Measurements from ENCODE around the gene RFX1.

RFX1 gene

DNA sequence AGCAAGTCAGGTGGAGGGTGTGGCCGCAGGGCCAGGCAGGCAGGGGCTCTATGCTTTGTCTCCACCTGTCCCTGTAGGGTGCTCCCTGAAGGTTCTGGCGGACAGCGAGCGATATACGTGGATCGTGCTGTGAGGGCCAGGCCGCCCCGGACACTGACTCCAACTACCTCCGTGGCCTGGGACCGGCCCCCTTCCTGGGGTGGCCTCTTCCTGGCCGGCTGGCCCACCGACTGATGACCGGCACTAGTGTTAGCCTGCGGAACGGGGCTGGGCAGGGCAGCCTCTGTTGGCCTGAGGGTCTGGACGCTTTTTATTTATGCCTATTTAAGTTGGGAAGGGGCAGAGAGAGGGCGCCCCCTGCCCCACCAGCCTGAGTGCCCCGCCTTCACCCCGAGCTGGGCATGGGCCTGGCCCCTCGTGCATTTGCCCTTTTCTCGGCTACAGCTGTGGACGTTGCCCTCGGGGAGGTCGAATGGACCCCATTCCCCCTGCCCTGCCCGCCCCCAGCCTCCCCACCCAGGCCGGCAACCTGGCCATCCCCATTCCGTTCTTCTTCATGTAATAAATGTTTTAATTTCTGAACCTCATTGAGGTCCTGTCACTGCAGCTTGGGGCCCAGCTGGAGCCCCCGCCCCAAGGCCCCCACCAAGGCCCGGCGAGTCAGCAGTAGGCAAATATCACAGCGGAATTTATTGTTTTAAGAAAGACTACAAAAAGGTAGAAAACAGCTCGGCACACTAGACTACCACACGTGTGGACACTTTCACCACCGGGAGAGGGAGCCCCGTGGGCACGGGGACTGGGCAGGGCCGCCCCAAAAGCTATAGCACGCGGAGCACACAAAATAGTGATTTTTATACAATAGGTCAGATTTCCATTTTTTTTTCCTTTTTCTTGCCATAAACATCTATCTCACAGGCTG, 45.0 kb downstream of the RFX1 start:
- no peak for DNase-seq

DNA sequence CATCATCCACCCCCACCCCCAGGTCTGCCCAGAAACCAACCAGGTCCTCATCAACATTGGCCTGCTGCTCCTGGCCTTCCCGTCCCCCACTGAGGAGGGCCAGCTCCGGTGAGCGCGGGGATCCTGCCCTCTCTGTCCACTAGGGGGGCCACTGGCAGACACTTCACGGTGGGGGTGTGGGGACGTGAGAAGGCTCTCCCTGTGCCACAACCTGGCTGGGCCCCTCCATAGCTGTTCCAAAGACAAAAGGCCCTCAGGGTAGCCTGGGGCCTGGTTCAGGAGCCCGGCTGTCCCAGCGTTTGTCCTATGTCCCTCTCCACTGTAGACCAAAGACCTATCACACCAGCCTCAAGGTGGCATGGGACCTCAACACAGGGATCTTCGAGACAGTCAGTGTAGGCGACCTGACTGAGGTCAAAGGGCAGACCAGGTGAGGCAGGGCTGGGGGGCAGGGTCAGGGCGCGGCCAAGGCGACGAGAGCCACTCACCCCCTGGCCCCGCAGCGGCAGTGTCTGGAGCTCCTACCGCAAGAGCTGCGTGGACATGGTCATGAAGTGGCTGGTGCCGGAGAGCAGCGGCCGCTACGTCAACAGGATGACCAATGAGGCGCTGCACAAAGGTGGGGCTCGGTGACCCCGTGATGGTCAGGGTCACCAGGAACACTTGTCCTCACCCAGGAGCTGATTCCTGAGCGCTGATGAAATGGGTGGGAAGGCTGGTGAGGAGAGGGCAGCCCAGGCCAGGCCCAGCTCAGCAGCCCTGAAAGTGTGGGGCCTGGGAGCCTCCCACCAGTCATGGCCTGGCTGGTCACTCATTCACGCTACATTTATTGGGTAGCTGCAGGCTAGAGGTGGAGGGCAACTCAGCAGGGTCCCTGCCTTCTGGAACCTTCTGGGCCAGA, 45.9 kb downstream of the RFX1 start:
- DNase-seq, result no peak

DNA sequence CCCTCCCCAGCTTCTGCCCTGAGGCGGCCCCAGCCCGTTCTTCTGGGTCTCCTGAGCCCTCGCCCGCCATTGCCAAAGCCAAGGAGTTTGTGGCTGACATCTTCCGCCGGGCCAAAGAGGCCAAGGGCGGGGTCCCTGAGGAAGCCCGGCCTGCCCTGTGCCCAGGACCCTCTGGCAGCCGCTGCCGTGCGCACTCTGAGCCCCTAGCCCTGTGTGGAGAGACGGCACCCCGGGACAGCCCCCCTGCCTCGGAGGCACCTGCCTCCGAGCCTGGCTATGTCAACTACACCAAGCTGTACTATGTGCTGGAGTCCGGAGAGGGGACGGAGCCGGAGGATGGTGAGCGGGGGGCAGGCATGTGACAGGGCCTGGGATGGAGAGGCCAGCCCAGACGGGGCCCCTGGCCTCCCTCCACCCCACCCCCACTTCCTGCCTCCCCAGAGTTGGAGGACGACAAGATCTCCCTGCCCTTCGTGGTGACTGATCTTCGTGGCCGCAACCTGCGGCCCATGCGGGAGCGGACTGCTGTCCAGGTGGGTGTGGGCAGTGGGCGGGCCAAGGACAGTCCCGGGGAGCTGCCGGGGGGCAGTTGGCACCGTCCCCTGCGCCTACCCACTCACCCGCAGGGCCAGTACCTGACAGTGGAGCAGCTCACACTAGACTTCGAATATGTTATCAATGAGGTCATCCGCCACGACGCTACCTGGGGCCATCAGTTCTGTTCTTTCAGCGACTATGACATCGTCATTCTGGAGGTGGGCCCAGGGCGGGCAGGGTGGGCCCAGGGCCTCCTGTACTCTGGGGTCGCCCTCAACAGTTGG, 46.8 kb downstream of the RFX1 start:
- DNase-seq, result no peak

DNA sequence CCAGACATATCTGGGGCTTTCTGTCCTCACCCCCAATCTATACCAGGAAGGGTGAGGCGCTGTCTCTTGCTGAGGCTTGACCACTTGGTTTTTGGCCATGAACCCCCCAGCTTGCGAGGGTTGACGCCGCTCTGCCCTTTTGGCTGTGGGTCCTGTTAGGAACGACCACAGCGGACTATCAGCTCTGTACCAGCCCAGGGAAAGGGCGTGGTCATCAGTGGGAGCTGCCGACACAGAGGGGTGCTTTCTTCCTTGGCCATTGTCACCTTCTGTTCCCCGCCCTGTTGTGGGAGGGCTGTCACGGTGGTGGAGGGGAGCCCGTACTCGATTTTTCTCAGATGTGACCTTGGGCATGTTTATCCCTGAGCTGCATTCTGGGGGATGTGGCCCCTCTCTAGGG, 48.1 kb downstream of the RFX1 start:
- DNase-seq, result no peak

DNA sequence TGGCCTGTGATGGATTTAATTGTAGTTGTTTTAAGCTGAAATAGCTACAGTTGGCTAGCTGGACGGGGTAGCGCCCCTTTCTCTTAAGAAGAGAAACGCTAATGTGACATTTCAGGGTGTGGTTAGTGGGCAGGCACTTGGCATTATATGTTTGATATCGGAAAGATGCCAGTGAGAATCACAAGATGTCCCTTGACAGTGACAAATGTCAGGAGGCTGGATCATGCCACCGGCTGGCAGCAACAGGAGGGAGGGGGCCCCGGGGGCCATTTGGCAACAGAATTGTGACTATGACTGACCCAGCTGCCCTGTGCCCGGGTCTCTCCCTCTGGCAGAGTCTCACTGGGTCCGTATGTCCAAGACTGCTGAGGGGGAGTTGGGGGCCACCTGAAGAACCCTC, 49.1 kb downstream of the RFX1 start:
- DNase-seq, result no peak

DNA sequence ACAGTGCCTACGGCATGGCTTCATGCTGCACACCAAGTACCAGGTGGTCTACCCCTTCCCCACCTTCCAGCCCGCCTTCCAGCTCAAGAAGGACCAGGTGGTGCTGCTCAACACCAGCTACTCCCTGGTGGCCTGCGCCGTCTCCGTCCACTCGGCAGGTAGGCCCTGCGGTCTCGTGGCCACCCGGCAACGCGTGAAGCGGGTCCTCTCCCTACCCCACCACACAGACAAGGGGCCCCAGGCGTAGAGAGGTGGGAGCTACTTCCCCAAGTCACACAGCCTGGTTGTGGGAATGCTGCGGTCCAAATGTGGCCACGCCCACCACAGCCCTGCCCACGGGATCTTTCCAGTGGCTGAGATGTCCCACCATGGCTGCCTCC, 49.8 kb downstream of the RFX1 start:
- DNase-seq, result no peak

DNA sequence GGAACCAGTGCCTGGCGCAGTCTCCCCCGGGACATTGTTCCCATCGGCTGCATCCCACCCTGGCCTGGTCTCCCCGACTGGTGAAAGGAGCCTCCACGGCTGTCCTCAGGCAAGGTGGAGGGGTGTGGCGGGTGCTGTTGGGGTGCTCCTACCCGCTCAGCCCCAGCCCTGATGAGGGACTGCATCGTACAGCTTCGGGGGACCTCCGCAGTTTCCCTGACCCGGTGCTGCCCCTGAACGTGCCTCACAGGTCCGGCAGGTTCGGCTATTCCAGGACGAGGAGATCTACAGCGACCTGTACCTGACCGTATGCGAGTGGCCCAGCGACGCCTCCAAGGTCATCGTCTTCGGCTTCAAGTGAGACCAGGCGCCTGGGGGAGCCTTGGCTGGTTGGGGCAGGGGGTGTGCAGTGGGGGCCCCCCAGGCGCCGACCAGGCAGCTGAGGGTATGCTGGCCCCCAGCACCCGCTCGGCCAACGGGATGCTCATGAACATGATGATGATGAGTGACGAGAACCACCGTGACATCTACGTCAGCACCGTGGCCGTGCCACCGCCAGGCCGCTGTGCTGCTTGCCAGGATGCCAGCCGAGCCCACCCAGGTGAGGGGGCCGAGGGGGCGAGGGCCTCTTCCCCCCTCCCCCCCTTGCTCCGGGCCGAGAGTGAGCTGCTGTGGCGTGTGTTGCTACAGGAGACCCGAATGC, 50.3 kb downstream of the RFX1 start:
- no peak for DNase-seq

DNA sequence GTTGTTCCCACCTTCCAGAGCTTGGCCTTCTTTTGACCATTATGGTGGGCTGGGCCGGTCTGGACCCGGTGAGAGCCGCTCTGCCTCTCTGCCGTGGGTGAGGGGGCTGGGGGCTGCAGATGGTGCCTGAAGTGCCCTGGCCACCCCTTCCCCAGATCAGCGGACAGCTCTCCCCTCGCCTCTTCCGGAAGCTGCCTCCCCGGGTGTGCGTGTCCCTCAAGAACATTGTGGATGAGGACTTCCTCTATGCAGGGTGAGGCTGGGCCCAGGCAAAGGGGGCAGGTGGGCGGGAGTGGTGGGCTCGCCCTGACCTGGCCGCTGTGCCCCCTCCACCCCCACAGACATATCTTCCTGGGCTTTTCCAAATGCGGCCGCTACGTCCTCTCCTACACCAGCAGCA, 51.9 kb downstream of the RFX1 start:
- no peak for DNase-seq

DNA sequence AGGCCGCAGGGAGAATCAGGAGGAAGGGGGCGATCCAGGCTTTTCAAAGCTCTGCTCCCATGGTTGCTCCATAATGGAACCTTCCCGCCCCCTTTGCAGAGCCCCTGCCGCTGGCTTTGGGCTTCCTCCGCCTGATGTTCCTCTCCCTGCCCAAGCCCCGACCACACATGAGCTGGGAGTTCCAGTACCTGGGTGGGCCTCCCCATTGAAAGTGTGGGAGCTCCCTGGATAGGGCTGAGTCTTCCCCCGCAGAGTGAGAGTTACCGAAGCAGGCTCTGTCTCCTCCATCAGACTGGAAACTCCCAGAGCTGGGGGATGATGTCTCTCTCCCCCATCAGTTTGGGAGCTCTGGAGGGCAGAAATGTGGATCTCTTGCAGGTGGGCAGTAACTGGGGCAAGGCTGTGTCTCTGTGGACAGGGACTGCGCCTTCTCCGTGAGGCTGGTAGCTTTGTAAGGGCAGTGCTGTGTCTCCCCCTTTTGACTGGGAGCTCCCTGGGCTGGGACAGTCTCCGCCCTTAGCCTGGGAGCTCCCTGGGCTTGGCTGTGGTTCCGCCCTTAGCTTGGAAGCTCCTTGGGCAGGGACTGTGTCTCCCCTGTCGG, 53.1 kb downstream of the RFX1 start:
- no peak for DNase-seq

DNA sequence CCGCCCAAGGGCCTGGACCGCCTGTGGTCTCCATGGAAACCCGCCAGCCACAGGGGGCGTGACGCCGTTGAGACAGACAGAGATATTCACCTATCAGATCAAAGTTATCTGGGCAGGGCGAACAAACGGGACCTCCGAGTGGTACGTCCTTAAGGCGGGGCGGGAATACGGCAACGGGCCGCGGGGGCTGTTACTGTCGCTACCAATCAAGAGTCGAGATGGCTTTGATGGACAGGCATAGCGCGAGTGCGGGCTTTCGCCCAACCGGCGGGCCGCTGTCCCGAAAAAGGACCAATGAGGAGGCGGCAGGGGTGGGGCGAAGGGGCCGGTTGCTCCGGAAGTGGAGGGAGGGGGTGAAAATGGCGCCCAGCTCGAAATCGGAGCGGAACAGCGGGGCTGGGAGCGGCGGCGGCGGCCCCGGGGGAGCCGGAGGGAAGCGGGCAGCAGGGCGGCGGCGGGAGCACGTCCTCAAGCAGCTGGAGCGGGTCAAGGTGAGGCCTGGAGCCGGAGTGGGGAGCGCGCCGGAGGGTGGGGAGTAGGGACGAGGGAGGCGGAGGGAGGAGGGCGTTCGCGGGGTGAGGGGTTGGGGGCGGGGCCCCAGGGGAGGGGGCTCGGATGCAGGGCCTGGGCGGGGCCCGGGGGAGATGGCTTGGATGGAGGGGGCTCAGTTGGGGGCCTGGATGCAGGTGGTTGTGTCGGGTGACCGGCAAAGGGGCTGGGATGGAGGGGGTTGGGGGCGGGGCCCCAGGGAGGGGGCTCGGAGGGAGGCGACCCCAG, 53.8 kb downstream of the RFX1 start, which contains the start of gene DCAF15:
Gene DCAF15 (plus strand): TSS at position 356 of the 777 bp plus-strand sequence. CDS start 4 bp downstream, at position 360.
- peak; percentile 100 for DNase-seq

DNA sequence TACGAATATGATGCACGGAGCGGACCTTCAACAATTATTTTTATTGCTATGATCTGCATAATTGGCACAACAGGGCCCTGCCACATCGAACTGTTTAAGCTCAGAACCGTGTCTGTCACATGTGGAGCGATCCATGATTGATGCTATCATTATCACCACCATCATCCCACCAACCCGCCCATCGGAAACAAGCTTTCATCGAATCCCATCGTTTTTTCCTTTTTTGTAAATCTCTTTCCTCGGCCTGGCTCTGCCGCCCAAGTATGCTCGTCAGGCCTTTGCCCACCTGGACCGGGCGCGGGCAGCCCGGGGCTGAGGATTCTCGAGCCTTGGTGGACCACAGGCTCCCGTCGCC, 54.3 kb downstream of the RFX1 start:
- DNase-seq, result no peak

DNA sequence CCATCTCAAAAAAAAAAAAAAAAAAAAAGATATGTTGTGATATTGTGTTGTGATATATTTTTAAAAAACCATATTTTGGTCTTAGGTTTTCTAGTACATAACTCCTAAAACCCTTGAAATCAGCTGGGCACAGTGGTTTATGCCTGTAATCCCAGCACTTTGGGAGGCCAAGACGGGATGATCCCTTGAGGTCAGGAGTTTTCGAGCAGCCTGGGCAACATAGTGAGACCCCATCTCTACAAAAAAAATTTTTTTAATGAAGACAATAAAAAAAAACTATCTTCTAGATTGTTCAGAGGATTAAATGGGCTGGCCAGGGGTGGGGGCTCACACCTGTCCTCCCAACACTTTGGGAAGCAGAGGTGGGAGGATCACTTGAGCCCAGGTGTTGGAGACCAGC, 55.1 kb downstream of the RFX1 start:
- no peak for DNase-seq

DNA sequence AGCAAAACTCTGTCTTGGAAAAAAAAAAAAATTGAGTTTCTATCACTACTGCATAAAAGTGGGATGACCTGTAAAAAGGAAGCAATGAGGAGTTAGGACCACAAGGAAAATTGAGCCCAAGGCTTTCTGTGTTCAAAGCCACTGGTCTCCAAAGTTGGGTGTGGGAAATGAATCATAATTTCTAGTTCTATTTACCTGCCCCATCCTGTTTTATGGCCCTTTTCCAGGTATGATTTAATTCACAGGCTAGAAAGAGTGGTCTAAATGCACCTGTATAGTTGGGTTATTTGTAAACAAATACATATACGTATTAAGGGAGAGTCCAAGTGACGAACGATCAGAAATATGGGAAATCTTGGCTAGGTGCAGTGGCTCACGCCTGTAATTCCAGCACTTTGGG, 59.7 kb downstream of the RFX1 start:
- DNase-seq, result no peak

DNA sequence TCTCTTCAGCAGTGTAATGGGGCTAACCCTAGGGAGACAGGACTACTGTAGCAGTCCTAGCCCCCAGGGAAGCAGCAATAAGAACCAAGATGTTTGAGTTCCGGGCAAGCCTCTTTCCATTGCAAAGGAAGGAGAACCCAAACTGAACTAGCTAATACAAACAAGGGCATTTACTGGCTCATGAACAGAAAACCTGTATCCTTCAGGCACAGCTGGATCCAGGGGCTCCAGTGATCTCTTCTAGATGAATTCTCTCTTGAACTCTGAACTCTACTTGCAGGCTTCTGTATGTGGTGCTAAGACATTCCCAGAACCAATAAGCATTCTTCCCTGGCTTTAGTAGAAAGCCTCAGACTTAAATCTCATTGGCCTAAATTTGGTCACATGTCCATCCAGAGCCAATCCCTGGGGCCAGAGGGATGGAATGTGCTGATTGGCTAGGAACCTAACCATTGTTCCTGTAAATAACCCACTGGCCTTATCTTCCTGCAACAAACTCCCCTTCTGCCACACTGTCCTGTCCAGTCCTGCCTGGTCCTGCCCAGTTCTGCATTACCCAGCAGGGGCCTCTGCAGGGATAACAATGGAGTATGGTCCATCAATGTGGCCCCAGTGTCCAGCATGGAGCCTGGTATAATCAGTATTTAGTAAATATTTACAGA, 64.0 kb downstream of the RFX1 start:
- no peak for DNase-seq

DNA sequence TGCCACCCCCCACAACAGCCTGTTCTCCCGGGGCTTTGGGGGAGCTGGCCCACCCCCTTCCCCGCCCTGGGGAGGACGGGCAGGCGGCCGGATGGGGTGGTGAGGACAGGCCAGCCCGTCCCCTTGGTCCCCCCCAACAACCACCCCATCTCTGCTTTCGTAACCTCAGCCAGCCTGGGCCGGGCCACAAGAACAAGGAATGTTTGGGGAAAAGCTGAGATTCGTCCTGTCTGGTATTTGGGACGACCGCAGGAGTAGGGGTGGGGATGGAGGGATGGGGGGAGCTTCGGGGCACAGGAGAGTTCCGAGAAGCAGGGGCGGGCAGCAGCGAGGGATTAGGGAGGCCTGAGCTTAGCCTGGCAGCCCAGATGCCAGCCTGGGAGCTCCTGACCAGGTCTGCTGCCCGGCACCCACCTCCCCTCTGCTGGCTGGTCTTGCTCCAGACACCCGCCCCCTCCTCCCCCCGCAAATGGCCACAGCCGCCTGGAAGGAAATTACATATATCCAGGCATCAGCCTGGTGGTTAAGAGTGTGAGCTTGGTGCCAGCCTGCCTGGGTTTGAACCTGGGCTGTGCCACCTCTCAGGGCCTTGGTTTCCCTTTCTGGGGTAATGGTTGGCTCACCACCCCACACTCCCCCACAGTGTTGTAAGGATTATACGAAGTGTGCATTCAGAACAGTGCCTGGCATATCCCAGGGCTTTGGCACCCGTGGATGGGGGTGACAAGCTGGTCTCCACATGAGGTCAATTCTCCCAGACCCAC, 67.6 kb downstream of the RFX1 start, which contains the start of gene PODNL1:
Gene PODNL1 (minus strand): TSS at position 117 of the 764 bp plus-strand sequence. CDS start 236 bp downstream, outside the sequence.
- no peak for DNase-seq

DNA sequence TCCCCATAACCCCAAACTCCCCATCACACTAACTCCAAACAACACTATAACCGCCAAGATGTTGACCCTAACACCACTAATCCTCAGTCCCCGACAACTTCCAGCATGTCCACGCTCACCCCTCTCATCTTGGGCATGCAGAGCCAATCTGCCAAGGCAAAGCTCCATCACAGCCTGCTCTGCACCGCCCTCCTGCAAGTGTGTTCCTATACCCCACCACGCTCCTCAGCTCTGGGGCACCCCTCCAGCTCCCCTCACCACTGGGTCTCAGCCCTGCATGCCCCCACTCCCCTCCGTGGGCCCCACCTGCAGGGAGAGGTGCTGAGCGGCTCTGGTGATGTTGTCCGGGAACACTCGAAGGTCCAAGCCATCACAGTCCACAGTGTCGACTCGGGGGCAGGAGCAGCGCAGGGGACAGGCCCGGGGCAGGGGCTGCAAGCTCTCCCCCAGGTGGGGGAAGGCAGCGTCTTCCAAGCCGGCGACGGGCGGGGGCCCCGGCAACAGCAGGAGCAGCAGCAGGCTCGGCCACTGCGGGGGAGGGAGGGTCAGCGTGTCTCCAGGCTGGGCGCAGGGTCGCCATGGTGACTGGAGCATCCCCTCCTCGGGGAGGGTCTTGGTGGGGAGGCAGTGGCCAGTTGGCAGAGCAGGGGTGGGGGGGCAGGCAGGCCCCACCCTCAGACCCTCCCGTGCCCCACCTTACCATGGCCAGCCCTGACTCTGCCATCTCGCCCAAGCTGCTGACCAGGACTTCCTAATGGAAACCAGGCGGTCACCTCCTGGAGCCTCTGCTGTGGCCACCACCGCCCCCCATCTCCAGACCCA, 68.4 kb downstream of the RFX1 start:
- no peak for DNase-seq

DNA sequence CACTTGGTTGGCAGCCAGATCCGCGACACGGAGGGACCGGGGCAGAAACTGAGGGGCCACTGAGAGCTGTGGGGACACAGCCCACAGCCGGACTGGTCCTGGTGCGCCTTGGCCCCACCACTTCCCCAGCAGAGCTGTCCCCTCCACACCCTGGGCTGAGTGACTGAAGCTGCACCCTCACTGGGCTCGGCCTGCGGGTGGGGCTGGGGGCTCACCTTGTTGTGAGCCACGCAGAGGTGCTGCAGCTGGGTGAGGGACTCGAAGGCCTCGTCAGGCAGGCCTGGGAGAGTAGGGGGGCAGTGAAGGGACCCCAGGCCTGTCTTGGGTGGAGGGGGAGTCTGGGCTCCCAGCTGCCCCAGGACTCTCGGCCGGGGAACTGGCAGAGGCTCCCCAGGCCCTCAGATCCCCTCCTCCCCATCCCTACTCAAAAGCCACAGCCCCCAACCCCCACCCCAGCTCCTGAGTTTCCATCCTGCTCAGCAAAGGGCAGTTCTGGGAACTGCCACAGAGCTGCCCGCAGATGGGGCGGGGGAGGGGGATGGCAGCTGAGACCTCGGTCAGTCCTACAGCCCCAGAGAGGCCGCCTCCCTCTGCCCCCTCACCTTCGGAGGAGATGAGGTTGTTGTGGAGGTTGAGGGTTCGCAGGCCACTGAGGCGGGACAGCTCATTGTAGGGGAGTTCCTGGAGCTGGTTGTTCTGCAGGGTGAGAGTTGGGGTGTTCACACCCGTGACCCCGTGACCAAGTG, 70.2 kb downstream of the RFX1 start:
- DNase-seq, result no peak

DNA sequence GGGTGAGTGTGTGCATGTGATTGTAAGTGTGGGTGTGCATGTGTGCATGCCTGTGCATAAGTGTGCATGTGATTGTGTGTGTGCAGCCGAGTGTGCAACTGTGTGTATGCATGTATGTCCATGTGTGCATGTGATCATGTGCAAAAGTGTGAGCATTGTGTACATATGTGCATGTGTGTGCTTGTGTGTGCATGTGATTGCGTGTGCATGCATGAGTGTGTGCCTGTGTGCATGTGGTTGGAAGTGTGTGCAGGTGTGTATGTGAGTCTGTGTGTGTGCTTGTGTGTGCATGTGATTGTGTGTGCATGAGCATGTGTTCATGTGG, 71.4 kb downstream of the RFX1 start:
- no peak for DNase-seq
